Measurements from ENCODE around the gene GRIN1.

The GRIN1 gene

GRCh38 chr9:137198051-137198901, 59.3 kb downstream of the GRIN1 start:
- no peak for DNase-seq

DNA sequence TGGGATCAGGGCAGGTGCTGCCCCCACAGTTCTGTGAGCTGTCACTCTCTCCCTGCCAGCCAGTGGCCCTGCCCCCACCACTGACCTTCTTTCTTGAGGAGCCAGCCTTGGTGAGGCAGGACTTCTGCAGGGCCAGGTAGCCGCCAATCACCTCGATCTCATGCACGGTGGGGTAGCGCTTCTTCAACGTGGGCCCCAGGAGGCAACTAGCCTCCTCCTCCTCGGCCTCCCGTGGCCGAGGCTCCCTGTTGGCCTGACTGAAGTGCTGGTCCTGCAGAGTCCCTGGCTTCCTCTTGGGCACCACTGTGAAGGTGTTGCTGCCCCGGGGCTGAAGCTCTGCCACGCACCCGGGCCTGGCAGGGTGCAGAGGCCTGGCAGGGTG, 59.9 kb downstream of the GRIN1 start:
- no peak for DNase-seq

GRCh38 chr9:137199411-137200121, 60.6 kb downstream of the GRIN1 start:
- no peak for DNase-seq

DNA sequence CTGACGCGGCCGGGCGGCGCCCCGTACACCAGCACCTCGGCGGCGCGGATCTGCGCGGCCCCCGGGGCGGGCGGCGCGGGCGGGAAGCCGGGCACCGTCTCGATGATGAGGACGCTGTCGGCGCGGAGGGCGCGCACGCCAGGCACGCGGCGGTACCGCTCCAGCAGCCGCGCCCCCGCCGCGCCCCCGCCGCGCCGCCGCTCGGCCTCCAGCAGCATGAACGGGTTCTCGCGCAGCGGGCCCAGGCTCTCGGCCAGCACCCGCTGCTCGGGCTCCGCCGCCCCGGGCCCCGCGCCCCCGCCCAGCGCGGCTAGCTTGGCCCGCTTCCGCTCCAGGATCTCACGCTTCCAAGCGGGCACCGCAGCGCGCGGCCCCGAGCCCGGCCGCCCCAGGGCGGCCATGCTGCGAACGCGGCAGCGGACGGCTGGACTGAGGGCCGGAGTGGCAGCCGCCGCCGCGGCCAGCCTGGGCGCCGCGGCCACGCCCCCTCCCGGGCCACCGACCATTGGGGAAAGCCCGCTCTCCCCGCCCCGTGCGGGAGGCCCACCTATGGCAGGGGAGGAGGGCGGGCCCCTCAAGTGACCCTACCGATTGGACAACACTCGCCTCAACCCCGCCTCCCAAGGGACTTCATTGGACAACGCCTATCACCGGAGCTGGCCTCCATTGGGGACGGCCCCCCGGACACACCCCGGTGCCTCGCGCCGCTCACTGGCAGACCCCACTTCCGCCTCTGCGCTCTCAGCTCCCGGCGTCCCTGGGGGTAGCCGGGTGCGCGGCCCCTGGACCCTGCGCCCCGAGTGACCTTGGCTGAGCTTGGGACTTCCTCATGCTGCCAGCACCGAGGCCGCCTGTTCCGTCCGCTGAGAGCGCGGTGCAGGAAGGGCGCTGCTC, 61.6 kb downstream of the GRIN1 start, which contains the start of gene TPRN:
Gene TPRN (minus strand): TSS at position 431 of the 894 bp plus-strand sequence. CDS start 30 bp downstream, at position 401.
- peak; percentile 95 for DNase-seq

DNA sequence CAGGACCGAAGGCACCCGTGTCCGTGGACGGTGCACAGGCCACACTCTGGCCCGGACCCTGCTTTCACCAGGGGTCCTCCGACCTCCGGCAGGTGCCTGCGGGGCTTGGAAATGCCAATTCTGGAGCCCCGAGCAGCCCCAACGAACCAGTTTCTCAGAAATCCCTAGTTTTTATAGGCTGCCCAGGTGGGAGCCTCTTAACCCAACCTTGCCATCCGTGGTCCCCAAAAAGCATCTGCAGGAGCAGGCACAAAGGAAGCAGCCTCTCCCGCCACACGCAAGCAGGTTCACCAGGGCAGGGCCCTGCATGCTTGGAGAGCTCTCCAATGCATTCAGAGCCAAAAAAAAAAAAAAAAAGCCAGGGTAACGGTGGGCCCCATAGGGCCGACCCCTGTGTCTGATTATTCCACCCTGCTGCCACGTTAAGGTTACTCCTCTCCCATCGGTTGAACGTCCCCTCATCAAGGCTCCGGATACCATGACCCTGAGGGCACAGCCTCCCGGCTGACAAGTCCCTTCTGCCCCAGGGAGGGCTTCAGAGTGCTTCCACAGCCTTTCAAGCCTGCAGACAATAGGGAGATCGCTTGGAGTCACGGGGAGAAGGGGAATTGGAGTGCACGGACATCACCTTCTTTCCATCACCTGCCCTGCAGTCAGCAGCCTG, 62.4 kb downstream of the GRIN1 start:
- no peak for DNase-seq

GRCh38 chr9:137202966-137203365, 64.0 kb downstream of the GRIN1 start:
- no peak for DNase-seq

DNA sequence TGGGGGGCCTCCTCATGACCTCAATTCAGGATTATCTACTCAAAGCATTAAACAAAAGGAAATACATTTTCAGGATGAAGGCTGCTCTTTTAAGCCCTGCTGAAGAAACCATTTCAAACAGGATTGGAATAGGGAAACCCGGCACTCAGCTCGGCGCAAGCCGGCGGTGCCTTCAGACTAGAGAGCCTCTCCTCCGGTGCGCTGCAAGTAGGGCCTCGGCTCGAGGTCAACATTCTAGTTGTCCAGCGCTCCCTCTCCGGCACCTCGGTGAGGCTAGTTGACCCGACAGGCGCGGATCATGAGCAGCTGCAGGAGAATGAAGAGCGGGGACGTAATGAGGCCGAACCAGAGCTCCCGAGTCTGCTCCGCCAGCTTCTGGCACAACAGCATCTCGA, 65.8 kb downstream of the GRIN1 start:
- DNase-seq, result no peak

DNA sequence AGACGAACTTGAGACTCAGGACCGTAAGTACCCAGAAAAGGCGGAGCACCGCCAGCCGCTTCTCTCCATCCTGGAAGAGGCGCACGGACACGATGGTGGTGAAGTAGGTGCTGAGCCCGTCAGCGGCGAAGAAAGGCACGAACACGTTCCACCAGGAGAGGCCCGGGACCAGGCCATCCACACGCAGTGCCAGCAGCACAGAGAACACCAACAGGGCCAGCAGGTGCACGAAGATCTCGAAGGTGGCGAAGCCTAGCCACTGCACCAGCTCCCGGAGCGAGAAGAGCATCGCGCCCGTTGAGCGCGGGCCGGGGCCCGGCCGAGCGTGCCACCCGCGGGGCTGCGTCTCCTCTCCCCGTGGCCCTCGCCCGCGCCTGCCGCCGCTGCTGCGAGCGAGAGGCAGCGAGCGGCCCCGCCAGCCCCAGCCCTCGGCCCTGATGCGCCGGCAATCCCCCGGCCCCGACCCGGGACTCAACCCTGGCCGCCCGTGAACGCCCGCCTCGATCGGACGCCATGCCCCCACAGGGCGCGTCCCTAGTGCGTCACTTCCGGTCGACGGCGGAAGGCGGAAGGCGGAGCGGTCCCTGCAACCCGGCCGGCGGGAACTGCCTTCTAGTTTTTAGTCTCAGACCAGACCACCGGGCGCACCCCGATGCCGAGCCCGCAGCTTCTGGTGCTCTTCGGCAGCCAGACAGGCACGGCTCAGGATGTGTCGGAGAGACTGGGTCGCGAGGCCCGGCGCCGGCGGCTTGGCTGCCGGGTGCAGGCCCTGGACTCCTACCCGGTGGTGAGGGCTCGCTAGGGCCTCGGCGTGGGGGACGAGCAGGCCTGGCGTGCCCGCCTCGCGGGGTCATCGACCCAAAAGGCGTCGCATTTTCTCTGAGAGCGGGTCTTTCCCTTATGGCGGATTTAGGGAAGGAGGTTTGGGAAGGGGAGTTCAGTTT, 66.4 kb downstream of the GRIN1 start, which contains the start of the genes NDOR1 and TMEM203:
Gene NDOR1 (plus strand): TSS at position 575 of the 944 bp plus-strand sequence. CDS start 78 bp downstream, at position 653.
Gene TMEM203 (minus strand): TSS at position 523 of the 944 bp plus-strand sequence. CDS start 234 bp downstream, at position 289.
- DNase-seq, result peak; percentile 17

GRCh38 chr9:137206602-137207001, 67.6 kb downstream of the GRIN1 start:
- no peak for DNase-seq

GRCh38 chr9:137211532-137211931, 72.6 kb downstream of the GRIN1 start:
- no peak for DNase-seq

GRCh38 chr9:137212520-137212919, 73.6 kb downstream of the GRIN1 start:
- DNase-seq, result no peak

DNA sequence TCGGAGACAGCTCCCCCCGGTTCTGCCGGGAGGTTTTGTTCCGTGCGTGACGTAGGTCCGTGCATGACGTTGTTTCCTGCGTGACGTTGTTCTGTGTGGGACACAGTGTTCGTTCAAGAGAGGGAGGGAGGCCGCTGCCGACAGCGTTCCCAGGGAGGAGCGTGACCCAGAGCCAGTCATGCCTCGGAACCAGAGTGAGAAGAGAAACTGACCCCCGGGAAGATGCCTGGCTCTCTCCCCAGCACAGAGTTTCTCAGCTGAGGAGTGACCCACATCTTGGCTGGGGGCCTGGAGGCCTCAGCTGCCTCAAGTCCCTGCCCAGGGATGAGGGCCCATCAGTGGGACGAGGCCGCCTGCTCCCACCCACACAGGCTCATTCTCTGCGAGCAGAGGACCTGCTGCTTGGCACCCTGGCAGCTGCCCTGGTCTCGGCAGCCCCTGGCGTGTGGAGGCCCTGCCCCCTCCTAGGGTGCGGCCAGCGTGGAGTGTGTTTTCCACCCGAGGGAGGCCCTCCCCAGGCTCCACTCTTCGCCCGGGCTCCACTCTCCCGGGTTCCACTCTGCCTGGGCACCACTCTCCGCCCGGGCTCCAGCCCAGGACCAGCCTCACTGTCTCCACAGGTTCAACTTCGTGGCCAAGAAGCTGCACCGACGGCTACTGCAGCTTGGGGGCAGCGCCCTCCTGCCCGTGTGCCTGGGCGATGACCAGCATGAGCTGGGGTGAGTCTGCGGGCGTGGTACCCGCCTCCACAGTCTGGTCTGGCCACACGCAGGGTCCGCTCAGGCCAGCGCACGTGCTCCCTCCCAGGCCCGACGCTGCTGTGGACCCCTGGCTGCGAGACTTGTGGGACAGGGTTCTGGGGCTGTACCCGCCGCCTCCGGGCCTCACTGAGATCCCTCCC, 74.5 kb downstream of the GRIN1 start:
- DNase-seq, result no peak

- no peak for DNase-seq
These were observed 75.7 kb downstream of the GRIN1 start for GRCh38 chr9:137214620-137215019.

DNA sequence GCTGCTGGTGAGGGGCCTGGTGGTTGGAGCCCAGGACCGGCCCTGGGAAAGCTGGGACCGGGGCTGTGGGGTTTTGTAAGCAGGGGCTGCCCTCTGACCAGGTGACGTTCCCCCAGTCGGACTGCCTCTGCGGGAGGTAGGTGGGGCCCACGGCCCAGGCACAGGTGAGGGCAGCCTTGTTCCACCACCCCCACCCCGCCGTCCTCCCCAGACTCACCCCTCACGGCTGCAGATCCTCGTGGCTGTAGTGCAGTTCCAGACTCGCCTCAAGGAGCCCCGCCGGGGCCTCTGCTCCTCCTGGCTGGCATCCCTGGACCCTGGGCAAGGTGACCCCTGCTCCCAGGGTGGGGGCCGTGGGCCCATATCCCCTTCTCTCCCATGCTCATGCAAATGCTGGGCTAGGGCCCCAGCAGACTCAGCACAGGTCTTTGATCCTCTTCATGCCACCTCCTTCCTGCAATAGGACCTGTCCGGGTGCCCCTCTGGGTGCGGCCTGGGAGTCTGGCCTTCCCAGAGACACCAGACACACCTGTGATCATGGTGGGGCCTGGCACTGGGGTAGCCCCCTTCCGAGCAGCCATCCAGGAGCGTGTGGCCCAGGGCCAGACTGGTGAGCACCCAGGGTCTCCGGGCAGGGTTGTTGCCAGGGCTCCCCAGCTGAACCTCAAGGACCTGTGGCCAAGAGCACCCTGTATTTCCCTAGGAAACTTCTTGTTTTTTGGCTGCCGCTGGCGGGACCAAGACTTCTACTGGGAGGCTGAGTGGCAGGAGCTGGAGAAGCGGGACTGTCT, 76.4 kb downstream of the GRIN1 start:
- DNase-seq, result no peak

DNA sequence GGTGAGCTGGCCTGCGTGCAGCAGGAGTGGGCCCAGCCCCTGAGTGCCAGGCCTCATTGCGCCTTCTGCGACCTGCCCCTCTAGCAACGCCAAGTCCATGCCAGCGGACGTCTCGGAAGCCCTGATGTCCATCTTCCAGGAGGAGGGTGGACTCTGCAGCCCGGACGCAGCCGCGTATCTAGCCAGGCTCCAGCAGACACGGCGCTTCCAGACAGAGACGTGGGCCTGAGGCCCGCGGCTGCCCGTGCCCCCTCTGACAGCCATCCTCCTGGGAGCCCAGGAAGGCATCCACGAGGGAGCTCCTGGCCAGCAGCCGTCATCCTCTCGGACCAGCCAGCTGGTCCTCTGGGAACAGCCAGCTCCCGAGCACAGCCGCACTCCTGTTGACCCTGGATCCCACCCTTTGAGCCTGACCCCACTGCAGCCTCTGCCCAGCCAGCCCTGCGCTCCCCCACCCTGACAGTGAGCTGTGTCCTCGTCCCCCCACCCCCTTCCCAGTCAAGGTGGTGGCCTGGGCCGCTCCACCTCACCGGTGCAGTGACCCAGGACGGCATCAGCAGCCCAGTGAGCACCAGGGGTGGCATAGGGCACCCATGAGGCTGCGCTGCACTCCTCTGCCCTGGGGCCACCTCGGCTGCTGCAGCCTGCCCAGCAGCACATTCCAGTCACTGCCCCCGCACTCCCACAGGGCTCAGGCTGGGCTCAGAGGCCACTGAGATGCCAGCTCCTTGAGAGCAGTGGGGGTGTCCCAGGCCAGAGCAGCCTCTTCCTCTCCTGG, 77.4 kb downstream of the GRIN1 start:
- DNase-seq, result no peak

GRCh38 chr9:137217276-137218211, 78.6 kb downstream of the GRIN1 start:
- DNase-seq, result no peak

GRCh38 chr9:137218212-137218753, 79.3 kb downstream of the GRIN1 start:
- DNase-seq, result no peak
